K562 (cell line): ENCODE results near the gene KLC3. TPM values are rescaled to one million over a fixed set of nuclear protein-coding genes. Genes with fewer than 3 reads are reported as not detected.

Experiments used
- ATAC-seq: fragments of 200-7000 bp; cut with Tn5 transposase; 3 replicates; pipeline ENCODE4 v1.9.1; 2020; ENCODE audit warnings: moderate library complexity
- BruUV-seq: library from RNA; stranded (reverse); fragments of 400-500 nt; replicated peaks from 2 replicates; lab custom pipeline; 2021; lab: Mats Ljungman, UMichigan
- CTCF ChIA-PET: fragments of 300-600 bp; formaldehyde crosslinking; extraction: SDS; loops from one replicate; lab custom pipeline; 2021; ENCODE audit warnings: low intra/inter-chr PET ratio; lab: Yijun Ruan, JAX
- POLR2A ChIA-PET: fragments of 300-600, 350-650 bp; sonication (Branson Sonifier 250); formaldehyde crosslinking; extraction: SDS; loops from one replicate; lab custom pipeline; 2021; ENCODE audit warnings: antibody characterized with exemption, inconsistent platforms; lab: Yijun Ruan, JAX
- DNase-seq, 4 experiments: peaks; one replicate each; pipeline versions ENCODE4 v3.0.0 to v3.0.0-alpha.2; 2011 to 2018; ENCODE audit warnings: low spot score in 3 of 4, mixed read lengths in 3 of 4; ENCODE audit errors: extremely low read depth in 1 of 4
- FAIRE-seq: peaks from 2 replicates; lab custom pipeline; 2011; peaks lifted over from hg19 to GRCh38; lab: Jason Lieb, UNC
- H2AFZ ChIP-seq: 2 replicates; pipeline ENCODE4 v1.6.0; 2011; ENCODE audit warnings: low read depth, low read length, control low read depth, inconsistent platforms
- H3K27ac ChIP-seq: fragments of 200-600 bp; 3 replicates; pipeline ENCODE4 v1.8.0; 2011; ENCODE audit warnings: low read depth, mild to moderate bottlenecking, control low read depth, inconsistent platforms, low read length, moderate library complexity, mixed read lengths; ENCODE audit errors: extremely low read depth
- H3K27me3 ChIP-seq, 2 experiments: fragments of 300-600 bp in 1 of 2; 2 replicates in 1 of 2; 3 replicates in 1 of 2; pipeline versions ENCODE4 v1.6.0 to v1.8.0; 2011; ENCODE audit warnings: inconsistent platforms in 2 of 2, low read length in 2 of 2, mild to moderate bottlenecking in 1 of 2, mixed read lengths in 1 of 2, moderate library complexity in 1 of 2; ENCODE audit not compliant: control insufficient read depth in 2 of 2, insufficient read depth in 2 of 2
- H3K36me3 ChIP-seq: fragments of 300-600 bp; 3 replicates; pipeline ENCODE4 v1.8.0; 2011; ENCODE audit warnings: mild to moderate bottlenecking, low read length, inconsistent platforms; ENCODE audit not compliant: control insufficient read depth, insufficient read depth
- H3K4me1 ChIP-seq, 2 experiments: fragments of 200-600 bp in 1 of 2; replicated peaks in 1 of 2; 2 replicates in 1 of 2; 3 replicates in 1 of 2; pipeline versions ENCODE4 v1.5.1 to v1.8.0; 2011; ENCODE audit warnings: inconsistent platforms in 2 of 2, low read length in 2 of 2, mild to moderate bottlenecking in 1 of 2, mixed read lengths in 1 of 2, moderate library complexity in 1 of 2; ENCODE audit not compliant: control insufficient read depth in 2 of 2, insufficient read depth in 2 of 2
- H3K4me2 ChIP-seq: 2 replicates; pipeline ENCODE4 v1.6.1; 2011; ENCODE audit warnings: low read length, control low read depth, inconsistent platforms, mixed read lengths; ENCODE audit not compliant: insufficient read depth
- H3K4me3 ChIP-seq: fragments of 200-600 bp; sonication (generic), shearing (Covaris generic); 2 replicates; pipeline ENCODE4 v1.5.1; 2016; ENCODE audit warnings: control low read depth, inconsistent platforms
- H3K79me2 ChIP-seq: fragments of 200-600 bp; 3 replicates; pipeline ENCODE4 v1.8.0; 2011; ENCODE audit warnings: low read length, inconsistent platforms; ENCODE audit not compliant: control insufficient read depth, insufficient read depth
- H3K9ac ChIP-seq, 2 experiments: 2 replicates each; pipeline versions ENCODE4 v1.6.0 to v1.6.1; 2011; ENCODE audit warnings: low read depth in 2 of 2, low read length in 2 of 2, control low read depth in 1 of 2, inconsistent platforms in 1 of 2, mild to moderate bottlenecking in 1 of 2, mixed read lengths in 1 of 2; ENCODE audit not compliant: insufficient read depth in 1 of 2
- H3K9me1 ChIP-seq: one replicate; pipeline ENCODE4 v1.6.0; 2011; ENCODE audit warnings: inconsistent platforms, mild to moderate bottlenecking, low read length, moderate library complexity; ENCODE audit not compliant: control insufficient read depth, insufficient read depth
- H3K9me3 ChIP-seq: replicated peaks from 2 replicates; pipeline ENCODE4 v1.5.1; 2011; ENCODE audit warnings: low read depth, low read length, inconsistent platforms; ENCODE audit not compliant: control insufficient read depth, insufficient read depth
- H4K20me1 ChIP-seq: replicated peaks from 2 replicates; pipeline ENCODE4 v1.6.1; 2011; ENCODE audit warnings: low read length, inconsistent platforms, mixed read lengths; ENCODE audit not compliant: control insufficient read depth, insufficient read depth
- KDM1A ChIP-seq, 2 experiments: fragments of 450-650 bp; IDR thresholded peaks; 2 replicates each; pipeline ENCODE4 v1.6.1; 2016; ENCODE audit warnings: mild to moderate bottlenecking in 2 of 2
- POLR2G ChIP-seq: fragments of 200-400 bp; formaldehyde crosslinking; IDR thresholded peaks from 2 replicates; pipeline ENCODE4 v1.6.1; 2017; ENCODE audit warnings: low read depth, mild to moderate bottlenecking, antibody characterized with exemption, low read length, moderate library complexity
- POLR2H ChIP-seq: IDR thresholded peaks from 2 replicates; pipeline ENCODE4 v1.6.1; 2016; ENCODE audit warnings: missing genetic modification characterization, low read depth, mild to moderate bottlenecking, control low read depth, missing compliant biosample characterization, moderate library complexity
- RBFOX2 ChIP-seq: fragments of 200-400 bp; formaldehyde crosslinking; IDR thresholded peaks from 2 replicates; pipeline ENCODE4 v1.6.1; 2017; ENCODE audit warnings: low read depth, mild to moderate bottlenecking, low read length, moderate library complexity
- WGBS: fragments of 100-300 bp; shearing (Covaris generic); methylation state at CpG from one replicate; pipeline ENCODE4 v1.1.6; 2016; ENCODE audit warnings: low coverage, mixed read lengths; ENCODE audit not compliant: insufficient coverage; ENCODE audit errors: missing lambda C conversion rate; 5-methylcytosine and 5-hydroxymethylcytosine counted together
- in situ Hi-C: fragments of 300-500 bp; cut with MboI; formaldehyde crosslinking; loops from 4 replicates; pipeline ENCODE4 v1.15.0; 2018; ENCODE audit warnings: inconsistent platforms, mixed read lengths
- intact Hi-C: fragments of 100-400 bp; cut with micrococcal nuclease; formaldehyde crosslinking; loops from 2 replicates; pipeline ENCODE4 v1.14.2; 2022
- polyA plus RNA-seq, 8 experiments: library from polyadenylated mRNA; depleted of rRNA in 4 of 8; stranded (reverse) in 5 of 8; unstranded in 3 of 8; fragments of >200 nt; fragmentation: Nextera tagmentation in 2 of 8; fragmentation: Illumina TruSeq in 1 of 8; extraction: Ambion mirVana in 2 of 8; extraction: Trizol in 1 of 8; gene quantifications; 2 replicates each; pipeline versions ENCODE4 v1.2.1 to v1.2.3, GENCODE V29; 2011 to 2014; ENCODE audit warnings: inconsistent platforms in 1 of 8, missing spikeins in 1 of 8
- total RNA-seq, 7 experiments: library from RNA; depleted of rRNA in 6 of 7; stranded (reverse); fragments of >200 nt in 6 of 7; fragmentation: Illumina TruSeq in 2 of 7; extraction: Trizol in 2 of 7; gene quantifications; 2 replicates each; pipeline versions ENCODE4 v1.2.1 to v1.2.3, GENCODE V29; 2011 to 2021; ENCODE audit warnings: low replicate concordance in 1 of 7
- TF ChIP-seq, protein P1 (sequence below): fragments of 250-450 bp; sonication (Bioruptor Pico); IDR thresholded peaks from 2 replicates; pipeline ENCODE4 v1.8.0; 2022; ENCODE audit warnings: moderate library complexity, mild to moderate bottlenecking, inconsistent platforms

KLC3 gene
- total and polyA plus RNA-seq, 9 of the 15 experiments (the other 6 are each of a cell fraction or from before 2014, with no cell fraction given) = 0.03 to 1.2 (median 0.59) TPM; not detected in 3

DNA sequence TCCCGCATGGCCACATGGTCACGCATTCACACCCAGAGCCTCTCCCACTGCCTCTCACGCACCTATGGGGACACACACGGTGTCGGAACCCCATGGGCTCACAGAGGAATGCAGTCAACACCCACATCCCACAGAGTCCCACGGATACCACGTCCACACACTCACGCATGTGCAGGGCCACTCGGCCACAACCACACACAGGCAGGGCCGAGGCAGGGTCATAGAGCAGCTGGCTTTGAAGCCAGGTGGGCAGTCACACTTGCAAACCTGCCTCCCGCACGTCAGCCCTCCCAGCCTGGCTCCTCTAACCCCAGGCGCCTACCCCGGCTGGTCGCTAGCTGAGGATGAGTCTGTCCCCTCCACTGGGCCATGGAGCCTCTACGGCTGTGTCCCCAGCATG is 21.7 kb downstream of the KLC3 start:
- ATAC-seq (no peak), FAIRE-seq (no peak)
- peaks cover 68% of the 10 kb centered on the region; the same call in 2 of the 3 replicates for H3K36me3 ChIP-seq
- 0 out of 2 replicates have a peak, but pooled peaks cover 3% of the 10 kb centered on the region for H4K20me1 ChIP-seq
- TF ChIP-seq, protein P1, sequence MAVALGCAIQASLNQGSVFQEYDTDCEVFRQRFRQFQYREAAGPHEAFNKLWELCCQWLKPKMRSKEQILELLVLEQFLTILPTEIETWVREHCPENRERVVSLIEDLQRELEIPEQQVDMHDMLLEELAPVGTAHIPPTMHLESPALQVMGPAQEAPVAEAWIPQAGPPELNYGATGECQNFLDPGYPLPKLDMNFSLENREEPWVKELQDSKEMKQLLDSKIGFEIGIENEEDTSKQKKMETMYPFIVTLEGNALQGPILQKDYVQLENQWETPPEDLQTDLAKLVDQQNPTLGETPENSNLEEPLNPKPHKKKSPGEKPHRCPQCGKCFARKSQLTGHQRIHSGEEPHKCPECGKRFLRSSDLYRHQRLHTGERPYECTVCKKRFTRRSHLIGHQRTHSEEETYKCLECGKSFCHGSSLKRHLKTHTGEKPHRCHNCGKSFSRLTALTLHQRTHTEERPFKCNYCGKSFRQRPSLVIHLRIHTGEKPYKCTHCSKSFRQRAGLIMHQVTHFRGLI = no peak
- TF ChIP-seq POLR2G (peak; percentile 31), POLR2H (tag) (no peak), KDM1A (IDR thresholded peaks at IDR 0.05) (no peak), RBFOX2 (peak; percentile 53)
- TF ChIP-seq, all 486 proteins: peak for 2
- H3K27me3 ChIP-seq = no peaks in the 10 kb centered on the region
- H3K9me1 ChIP-seq = no peaks in the 10 kb centered on the region
- in situ Hi-C loops = no loop called here
- H3K4me2 ChIP-seq = no peak overlapping the region
- H2AFZ ChIP-seq = no peak overlapping the region
- 92% methylated on average over 15 of the region's 16 CpGs for WGBS
- H3K4me3 ChIP-seq = no peak overlapping the region
- no peak overlapping the region; the same call in 2 of the 3 replicates for H3K27ac ChIP-seq
- peaks cover 0 to 31% of the 10 kb centered on the region in 2 experiments; a peak in 2 of 5 replicates for H3K4me1 ChIP-seq
- H3K79me2 ChIP-seq = no peaks in the 10 kb centered on the region
- CTCF ChIA-PET = no interaction called here
- intact Hi-C loops = no loop called here
- no TSS peak for BruUV-seq
- POLR2A ChIA-PET = no interaction called here
- no peaks in the 10 kb centered on the region for H3K9me3 ChIP-seq
- no peak for DNase-seq
- 0 out of 4 replicates have a peak overlapping the region, but pooled peaks of 1 of the 2 experiments have one; percentile 2 for H3K9ac ChIP-seq
